ENCODE data around the gene PDGFD.

DNA sequence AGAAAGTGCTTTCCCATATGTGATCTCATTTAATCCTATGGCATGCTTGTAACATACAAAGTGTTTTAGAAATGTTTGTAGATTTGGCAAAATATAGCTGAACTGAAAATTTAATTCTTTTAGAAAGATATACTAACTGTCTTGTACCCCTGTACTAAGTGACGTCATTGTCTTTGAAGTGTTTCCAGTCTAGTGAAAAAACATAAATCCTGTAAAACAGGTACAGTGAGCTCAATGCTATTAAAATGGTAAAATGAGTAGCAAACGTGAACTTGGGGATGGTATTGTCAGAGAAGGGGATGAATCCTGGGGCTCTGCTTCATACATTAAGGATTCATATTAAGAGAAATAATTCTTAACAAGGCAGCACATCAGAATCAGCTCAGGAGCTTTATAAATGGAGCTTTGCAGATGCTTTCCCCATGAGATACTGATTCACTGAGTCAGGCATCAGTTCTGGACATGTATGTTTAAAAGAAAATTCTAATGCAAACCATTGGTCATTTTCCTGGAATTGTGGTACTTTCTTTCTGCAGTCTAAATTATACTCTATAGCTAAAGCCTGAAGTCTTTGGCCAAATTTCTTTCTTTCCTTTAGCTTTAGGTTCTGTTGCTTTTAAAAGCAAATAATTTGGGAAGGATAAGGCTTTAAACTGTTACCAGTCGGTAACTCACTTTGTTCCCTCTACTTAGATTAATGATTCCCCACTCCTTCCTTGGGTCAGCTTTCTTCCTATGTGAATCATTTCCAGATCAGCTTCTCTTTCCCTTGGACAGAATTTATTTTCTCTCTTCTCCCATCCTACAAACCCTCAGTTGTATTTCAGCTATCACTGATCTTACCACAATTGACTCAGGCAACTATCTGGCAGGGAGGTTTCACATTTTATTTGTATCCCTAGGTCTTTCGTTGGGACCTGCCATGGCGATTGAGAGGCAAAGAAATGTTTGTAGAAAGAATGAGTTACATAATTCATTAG lies 185.0 kb downstream of the PDGFD start:
- no peak for TF ChIP-seq CTCF (IDR thresholded peaks at IDR 0.05)
- TF ChIP-seq EP300 (IDR thresholded peaks at IDR 0.05) = no peak
- TF ChIP-seq POLR2A (IDR thresholded peaks at IDR 0.05) = no peak

Data from tibial nerve (tissue), 4 donors.